ENCODE results near the gene HPCAL1. TPM values are rescaled to one million over a fixed set of nuclear protein-coding genes. Genes with fewer than 3 reads are reported as not detected.

Gene HPCAL1
- total RNA-seq, 1 donor, result 34.4 TPM

GRCh38 chr2:10410823-10411437 lies 108.2 kb downstream of the HPCAL1 start:
- H3K4me3 ChIP-seq (ENCODE audit: low read depth, low read length), result no peak overlapping the region
- TF ChIP-seq CTCF (IDR thresholded peaks at IDR 0.05; ENCODE audit: insufficient read depth, low read length), result no peak
- no peak for DNase-seq (ENCODE audit: low read depth)

GRCh38 chr2:10411557-10411956 lies 108.9 kb downstream of the HPCAL1 start:
- TF ChIP-seq CTCF (IDR thresholded peaks at IDR 0.05; ENCODE audit: insufficient read depth, low read length), result no peak
- H3K4me3 ChIP-seq (ENCODE audit: low read depth, low read length), result no peak overlapping the region
- no peak for DNase-seq (ENCODE audit: low read depth)

GRCh38 chr2:10412380-10412779 lies 109.7 kb downstream of the HPCAL1 start:
- no peak overlapping the region for H3K4me3 ChIP-seq (ENCODE audit: low read depth, low read length)
- peak; percentile 28 for DNase-seq (ENCODE audit: low read depth)
- no peak for TF ChIP-seq CTCF (IDR thresholded peaks at IDR 0.05; ENCODE audit: insufficient read depth, low read length)

- no peak overlapping the region for H3K4me3 ChIP-seq (ENCODE audit: low read depth, low read length)
- no peak for DNase-seq (ENCODE audit: low read depth)
- TF ChIP-seq CTCF (IDR thresholded peaks at IDR 0.05; ENCODE audit: insufficient read depth, low read length), result no peak
Measured at GRCh38 chr2:10413503-10413902, 110.8 kb downstream of the HPCAL1 start.

GRCh38 chr2:10413991-10414451 lies 111.3 kb downstream of the HPCAL1 start:
- no peak overlapping the region for H3K4me3 ChIP-seq (ENCODE audit: low read depth, low read length)
- TF ChIP-seq CTCF (IDR thresholded peaks at IDR 0.05; ENCODE audit: insufficient read depth, low read length), result no peak
- DNase-seq (ENCODE audit: low read depth), result peak; percentile 33

- no peak for DNase-seq (ENCODE audit: low read depth)
- H3K4me3 ChIP-seq (ENCODE audit: low read depth, low read length), result no peak overlapping the region
Measured at GRCh38 chr2:10414591-10414990, 111.9 kb downstream of the HPCAL1 start.

More at GRCh38 chr2:10414591-10414990, 111.9 kb downstream of the HPCAL1 start:
- no peak for TF ChIP-seq CTCF (IDR thresholded peaks at IDR 0.05; ENCODE audit: insufficient read depth, low read length)

Measured in fibroblast of the aortic adventitia (primary cell).